Heart left ventricle (tissue), 13 donors: ENCODE data around the gene XIRP1.

ENCODE experiments used
- POLR2A ChIP-seq, 2 donors: fragments of 450-650 bp; IDR thresholded peaks; one replicate each; pipeline ENCODE4 v1.6.1; 2017; ENCODE audit warnings: antibody characterized with exemption in 2 of 2, mild to moderate bottlenecking in 2 of 2, moderate library complexity in 2 of 2
- TF ChIP-seq, protein P1 (sequence below), 12 donors: fragments of 200-600 bp; sonication (generic) in 4 of 12; IDR thresholded peaks; one replicate each; pipeline versions ENCODE4 v1.5.0 to v1.8.0; 2018 to 2022; ENCODE audit warnings: antibody characterized with exemption in 12 of 12, mild to moderate bottlenecking in 5 of 12
- donor health status: ischemic (EF 13 %, LVEDD 7.1; RV severe dilation, severe dysfunction).
- donor health status: DM: no; HTN: yes; CAD: no.
- donor health status: DM: no; HTN: no; CAD: no.
- donor health status: ischemic (EF 25% LVEDD 6.9; RV normal size, moderate dysfunction).
- donor health status: ischemic (EF 25% LVEDD 5.7; RV mildly dilated, moderate dysfunction).
- donor health status: ischemic (EF 35%, LVEDD 5.7; RV mildly dilated, moderate dysfunction).
- donor health status: nonischemic (EF 11% LVEDD 7.7; RV severe dilation, severe dysfunction).
- donor health status: DM: yes; HTN: yes; CAD: no.
- donor health status: PGD.
- donor health status: ischemic (EF 29% LVEDD 5.4; RV normal size, mild dysfunction).
- donor health status: nonischemic (EF 23%, LVEDD 6.1; RV moderate dilation, normal function).

DNA sequence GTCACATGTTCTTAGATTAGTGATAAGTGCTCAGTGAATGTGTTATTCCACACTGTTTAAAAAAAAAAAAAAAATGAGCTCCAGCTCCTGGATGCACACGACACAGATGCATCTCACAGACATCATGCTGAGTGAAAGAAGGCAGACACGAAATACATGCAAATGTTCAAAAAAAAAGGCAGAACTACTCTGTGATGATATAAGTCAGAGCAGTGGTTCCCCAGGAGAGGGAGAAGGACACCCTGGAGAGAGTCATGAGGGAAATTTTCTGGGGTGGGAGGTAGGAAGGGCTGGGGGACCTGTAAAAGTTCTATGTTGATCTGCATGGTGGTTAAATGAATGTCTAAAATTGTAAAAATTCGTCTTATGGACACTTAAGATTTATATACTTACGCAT is 43.3 kb downstream of the XIRP1 start:
- TF ChIP-seq, protein P1, sequence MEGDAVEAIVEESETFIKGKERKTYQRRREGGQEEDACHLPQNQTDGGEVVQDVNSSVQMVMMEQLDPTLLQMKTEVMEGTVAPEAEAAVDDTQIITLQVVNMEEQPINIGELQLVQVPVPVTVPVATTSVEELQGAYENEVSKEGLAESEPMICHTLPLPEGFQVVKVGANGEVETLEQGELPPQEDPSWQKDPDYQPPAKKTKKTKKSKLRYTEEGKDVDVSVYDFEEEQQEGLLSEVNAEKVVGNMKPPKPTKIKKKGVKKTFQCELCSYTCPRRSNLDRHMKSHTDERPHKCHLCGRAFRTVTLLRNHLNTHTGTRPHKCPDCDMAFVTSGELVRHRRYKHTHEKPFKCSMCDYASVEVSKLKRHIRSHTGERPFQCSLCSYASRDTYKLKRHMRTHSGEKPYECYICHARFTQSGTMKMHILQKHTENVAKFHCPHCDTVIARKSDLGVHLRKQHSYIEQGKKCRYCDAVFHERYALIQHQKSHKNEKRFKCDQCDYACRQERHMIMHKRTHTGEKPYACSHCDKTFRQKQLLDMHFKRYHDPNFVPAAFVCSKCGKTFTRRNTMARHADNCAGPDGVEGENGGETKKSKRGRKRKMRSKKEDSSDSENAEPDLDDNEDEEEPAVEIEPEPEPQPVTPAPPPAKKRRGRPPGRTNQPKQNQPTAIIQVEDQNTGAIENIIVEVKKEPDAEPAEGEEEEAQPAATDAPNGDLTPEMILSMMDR (IDR thresholded peaks at IDR 0.05) = no peak
- TF ChIP-seq POLR2A (IDR thresholded peaks at IDR 0.05) = no peak
